NT2/D1 (cell line): ENCODE results near the gene OR51A7.

ENCODE experiments used
- DNase-seq: peaks from one replicate; pipeline ENCODE4 v3.0.0-alpha.2; 2011; ENCODE audit warnings: low read depth, low spot score
- H3K27me3 ChIP-seq: 2 replicates; pipeline ENCODE4 v1.6.0; 2011; ENCODE audit warnings: mild to moderate bottlenecking; ENCODE audit not compliant: insufficient read length, insufficient read depth
- H3K36me3 ChIP-seq: 2 replicates; pipeline ENCODE4 v1.6.1; 2011; ENCODE audit warnings: mild to moderate bottlenecking, low read length, mixed read lengths; ENCODE audit not compliant: insufficient read depth, insufficient read length
- H3K4me1 ChIP-seq: 2 replicates; pipeline ENCODE4 v1.5.1; 2011; ENCODE audit not compliant: insufficient read depth, insufficient read length
- H3K4me3 ChIP-seq: 2 replicates; pipeline ENCODE4 v1.5.1; 2011; ENCODE audit warnings: low read depth; ENCODE audit not compliant: insufficient read length
- H3K9ac ChIP-seq: 2 replicates; pipeline ENCODE4 v1.6.0; 2011; ENCODE audit warnings: low read depth; ENCODE audit not compliant: insufficient read length
- H3K9me3 ChIP-seq: 2 replicates; pipeline ENCODE4 v1.5.1; 2011; ENCODE audit warnings: mild to moderate bottlenecking, low read length; ENCODE audit not compliant: insufficient read depth
- SUZ12 ChIP-seq: IDR thresholded peaks from 2 replicates; pipeline ENCODE4 v1.6.1; 2011; ENCODE audit not compliant: insufficient read length, insufficient read depth; ENCODE audit errors: extremely low read depth
- YY1 ChIP-seq: IDR thresholded peaks from 2 replicates; pipeline ENCODE4 v1.6.1; 2011; ENCODE audit not compliant: insufficient read length, insufficient read depth
- ZNF274 ChIP-seq: IDR thresholded peaks from 2 replicates; pipeline ENCODE4 v1.6.1; 2011; ENCODE audit warnings: mild to moderate bottlenecking, low read depth, low read length

OR51A7 gene

GRCh38 chr11:4882543-4882942 lies 21.0 kb upstream of the OR51A7 start:
- no peak for DNase-seq
- no peaks in the 10 kb centered on the region for H3K27me3 ChIP-seq
- no peaks in the 10 kb centered on the region for H3K4me1 ChIP-seq
- TF ChIP-seq YY1 (no peak), SUZ12 (no peak), ZNF274 (no peak)
- H3K9ac ChIP-seq = no peak overlapping the region
- H3K9me3 ChIP-seq = no peaks in the 10 kb centered on the region
- H3K4me3 ChIP-seq = no peak overlapping the region
- H3K36me3 ChIP-seq = no peaks in the 10 kb centered on the region

GRCh38 chr11:4884361-4884760 lies 19.2 kb upstream of the OR51A7 start:
- H3K27me3 ChIP-seq = no peaks in the 10 kb centered on the region
- no peak overlapping the region for H3K9ac ChIP-seq
- TF ChIP-seq ZNF274 (no peak), SUZ12 (no peak), YY1 (no peak)
- H3K4me1 ChIP-seq = no peaks in the 10 kb centered on the region
- no peak overlapping the region for H3K4me3 ChIP-seq
- no peaks in the 10 kb centered on the region for H3K9me3 ChIP-seq
- H3K36me3 ChIP-seq = no peaks in the 10 kb centered on the region
- DNase-seq = no peak

GRCh38 chr11:4886186-4886585 lies 17.4 kb upstream of the OR51A7 start:
- no peak for DNase-seq
- Histone ChIP-seq H3K9me3 (no peaks in the 10 kb centered on the region), H3K27me3 (no peaks in the 10 kb centered on the region), H3K4me3 (no peak overlapping the region), H3K4me1 (no peaks in the 10 kb centered on the region), H3K9ac (no peak overlapping the region), H3K36me3 (no peaks in the 10 kb centered on the region)
- TF ChIP-seq ZNF274 (no peak), SUZ12 (no peak), YY1 (no peak)

GRCh38 chr11:4887591-4887990 lies 16.0 kb upstream of the OR51A7 start:
- no peaks in the 10 kb centered on the region for H3K36me3 ChIP-seq
- no peak for TF ChIP-seq ZNF274
- no peak for TF ChIP-seq YY1
- no peak for TF ChIP-seq SUZ12
- H3K4me1 ChIP-seq = no peaks in the 10 kb centered on the region

GRCh38 chr11:4890279-4890678 lies 13.3 kb upstream of the OR51A7 start:
- Histone ChIP-seq H3K27me3 (no peaks in the 10 kb centered on the region), H3K9ac (no peak overlapping the region), H3K4me1 (no peaks in the 10 kb centered on the region), H3K36me3 (no peaks in the 10 kb centered on the region), H3K4me3 (no peak overlapping the region), H3K9me3 (no peaks in the 10 kb centered on the region)
- no peak for DNase-seq
- TF ChIP-seq YY1 (no peak), SUZ12 (no peak), ZNF274 (no peak)

More at GRCh38 chr11:4887591-4887990, 16.0 kb upstream of the OR51A7 start:
- DNase-seq = no peak
- no peaks in the 10 kb centered on the region for H3K9me3 ChIP-seq
- H3K27me3 ChIP-seq = no peaks in the 10 kb centered on the region
- no peak overlapping the region for H3K9ac ChIP-seq
- no peak overlapping the region for H3K4me3 ChIP-seq

GRCh38 chr11:4891996-4892640 lies 11.5 kb upstream of the OR51A7 start:
- TF ChIP-seq ZNF274 = no peak
- TF ChIP-seq YY1 = no peak
- TF ChIP-seq SUZ12 = no peak
- Histone ChIP-seq H3K9ac (no peak overlapping the region), H3K4me1 (no peaks in the 10 kb centered on the region), H3K9me3 (no peaks in the 10 kb centered on the region), H3K27me3 (no peaks in the 10 kb centered on the region), H3K36me3 (no peaks in the 10 kb centered on the region), H3K4me3 (no peak overlapping the region)
- DNase-seq = no peak

GRCh38 chr11:4916581-4916980 lies 13.0 kb downstream of the OR51A7 start:
- H3K9ac ChIP-seq = no peak overlapping the region
- no peak for DNase-seq
- no peak overlapping the region for H3K4me3 ChIP-seq
- no peaks in the 10 kb centered on the region for H3K27me3 ChIP-seq
- H3K4me1 ChIP-seq = no peaks in the 10 kb centered on the region
- no peaks in the 10 kb centered on the region for H3K36me3 ChIP-seq
- no peaks in the 10 kb centered on the region for H3K9me3 ChIP-seq
- TF ChIP-seq SUZ12 (no peak), ZNF274 (no peak), YY1 (no peak)

GRCh38 chr11:4919250-4919649 lies 15.7 kb downstream of the OR51A7 start, which contains the start of gene OR51G2:
Gene OR51G2, minus strand, starts transcription at chr11:4919350. Its CDS starts 3,687 bp downstream, at chr11:4915663.
- Histone ChIP-seq H3K36me3 (no peaks in the 10 kb centered on the region), H3K9me3 (no peaks in the 10 kb centered on the region), H3K4me3 (no peak within 1 kb of the TSS), H3K9ac (no peak within 1 kb of the TSS), H3K27me3 (no peaks in the 10 kb centered on the region), H3K4me1 (no peaks in the 10 kb centered on the region)
- no peak for DNase-seq
- TF ChIP-seq ZNF274 (no peak), SUZ12 (no peak), YY1 (no peak)
